OCI-LY7 (cell line): ENCODE results near the gene SH3PXD2A.

ENCODE experiments used
- EZH2phosphoT487 ChIP-seq: fragments of 200-600 bp; sonication (generic); IDR thresholded peaks from 2 replicates; pipeline ENCODE4 v1.6.1; 2018; ENCODE audit warnings: low read depth, borderline replicate concordance, mild to moderate bottlenecking, mixed run types, antibody characterized with exemption, low read length, moderate library complexity, mixed read lengths
- TF ChIP-seq, protein P1 (sequence below): fragments of 200-600 bp; sonication (generic); conservative IDR thresholded peaks from 2 replicates; pipeline ENCODE4 v1.5.1; 2014; ENCODE audit warnings: mild to moderate bottlenecking, antibody characterized with exemption, low read length, moderate library complexity, mixed read lengths

DNA sequence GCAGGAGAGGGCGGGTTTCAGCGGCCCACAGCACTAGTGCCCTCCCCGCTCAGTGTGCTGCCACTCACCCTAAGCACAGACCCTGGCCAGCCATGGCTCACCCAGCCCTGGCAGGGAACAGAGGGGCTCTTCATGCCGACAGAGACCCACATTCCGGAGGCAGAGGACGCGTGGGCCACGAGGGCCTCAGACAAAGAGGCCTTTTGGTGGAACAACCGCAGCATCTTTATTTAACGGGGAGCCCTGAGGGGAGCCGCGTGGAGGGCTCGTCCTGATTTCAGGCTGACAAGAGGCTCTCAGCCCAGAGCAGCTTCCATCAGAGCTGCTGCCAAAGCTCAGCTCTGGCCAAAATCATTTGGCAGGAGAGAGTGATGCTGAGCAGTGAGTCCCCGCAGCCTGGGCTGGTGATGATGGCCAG is 127.8 kb downstream of the SH3PXD2A start:
- TF ChIP-seq, protein P1, sequence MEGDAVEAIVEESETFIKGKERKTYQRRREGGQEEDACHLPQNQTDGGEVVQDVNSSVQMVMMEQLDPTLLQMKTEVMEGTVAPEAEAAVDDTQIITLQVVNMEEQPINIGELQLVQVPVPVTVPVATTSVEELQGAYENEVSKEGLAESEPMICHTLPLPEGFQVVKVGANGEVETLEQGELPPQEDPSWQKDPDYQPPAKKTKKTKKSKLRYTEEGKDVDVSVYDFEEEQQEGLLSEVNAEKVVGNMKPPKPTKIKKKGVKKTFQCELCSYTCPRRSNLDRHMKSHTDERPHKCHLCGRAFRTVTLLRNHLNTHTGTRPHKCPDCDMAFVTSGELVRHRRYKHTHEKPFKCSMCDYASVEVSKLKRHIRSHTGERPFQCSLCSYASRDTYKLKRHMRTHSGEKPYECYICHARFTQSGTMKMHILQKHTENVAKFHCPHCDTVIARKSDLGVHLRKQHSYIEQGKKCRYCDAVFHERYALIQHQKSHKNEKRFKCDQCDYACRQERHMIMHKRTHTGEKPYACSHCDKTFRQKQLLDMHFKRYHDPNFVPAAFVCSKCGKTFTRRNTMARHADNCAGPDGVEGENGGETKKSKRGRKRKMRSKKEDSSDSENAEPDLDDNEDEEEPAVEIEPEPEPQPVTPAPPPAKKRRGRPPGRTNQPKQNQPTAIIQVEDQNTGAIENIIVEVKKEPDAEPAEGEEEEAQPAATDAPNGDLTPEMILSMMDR: no peak
- TF ChIP-seq EZH2phosphoT487: no peak
